Mesenchymal stem cell (in vitro differentiated cells and primary cell): ENCODE measurements around the gene PLA2G4B.

Source experiments
- DNase-seq: peaks from one replicate; pipeline ENCODE4 v3.0.0-alpha.2; 2013
- H2AFZ ChIP-seq: one replicate; pipeline ENCODE4 v1.6.1; 2013; ENCODE audit warnings: low read depth, mild to moderate bottlenecking, control low read depth, inconsistent platforms, low read length, moderate library complexity
- H2AK5ac ChIP-seq: 2 replicates; pipeline ENCODE4 v1.6.1; 2013; ENCODE audit warnings: low read length, moderate library complexity, mild to moderate bottlenecking, inconsistent platforms; ENCODE audit not compliant: severe bottlenecking
- H2BK120ac ChIP-seq: one replicate; pipeline ENCODE4 v1.6.1; 2013; ENCODE audit warnings: low read depth, mild to moderate bottlenecking, inconsistent platforms, low read length, moderate library complexity
- H2BK12ac ChIP-seq, 2 experiments: one replicate each; pipeline ENCODE4 v1.6.1; 2013; ENCODE audit warnings: inconsistent platforms in 2 of 2, low read length in 2 of 2, mild to moderate bottlenecking in 2 of 2, moderate library complexity in 2 of 2, control low read depth in 1 of 2
- H2BK15ac ChIP-seq: one replicate; pipeline ENCODE4 v1.6.1; 2013; ENCODE audit warnings: mild to moderate bottlenecking, low read depth, inconsistent platforms; ENCODE audit not compliant: poor library complexity, severe bottlenecking
- H2BK5ac ChIP-seq: 2 replicates; pipeline ENCODE4 v1.6.1; 2013; ENCODE audit warnings: low read depth, mild to moderate bottlenecking, low read length, control low read depth, inconsistent platforms; ENCODE audit not compliant: poor library complexity, severe bottlenecking
- H3K14ac ChIP-seq, 2 experiments: one replicate each; pipeline ENCODE4 v1.6.1; 2013; ENCODE audit warnings: inconsistent platforms in 2 of 2, low read length in 2 of 2, control low read depth in 1 of 2, mild to moderate bottlenecking in 1 of 2, moderate library complexity in 1 of 2
- H3K18ac ChIP-seq, 2 experiments: one replicate each; pipeline ENCODE4 v1.6.1; 2013; ENCODE audit warnings: inconsistent platforms in 2 of 2, low read length in 2 of 2, control low read depth in 1 of 2, low read depth in 1 of 2, mild to moderate bottlenecking in 1 of 2
- H3K23ac ChIP-seq, 2 experiments: one replicate each; pipeline ENCODE4 v1.6.1; 2013; ENCODE audit warnings: inconsistent platforms in 2 of 2, low read length in 2 of 2, mild to moderate bottlenecking in 2 of 2, moderate library complexity in 2 of 2, control low read depth in 1 of 2
- H3K27ac ChIP-seq: 2 replicates; pipeline ENCODE4 v1.5.1; 2013; ENCODE audit warnings: mild to moderate bottlenecking, moderate library complexity, low read length, control low read depth, inconsistent platforms; ENCODE audit not compliant: poor library complexity, severe bottlenecking
- H3K27me3 ChIP-seq, 2 experiments: 2 replicates each; pipeline versions ENCODE4 v1.6.1 to v1.7.0; 2013; ENCODE audit warnings: low read length in 2 of 2, mild to moderate bottlenecking in 2 of 2, moderate library complexity in 2 of 2, control low read depth in 1 of 2, inconsistent platforms in 1 of 2; ENCODE audit not compliant: control insufficient read depth in 1 of 2, insufficient read depth in 1 of 2
- H3K36me3 ChIP-seq, 2 experiments: 2 replicates each; pipeline versions ENCODE4 v1.6.1 to v1.7.0; 2013; ENCODE audit warnings: low read length in 2 of 2, control low read depth in 1 of 2, inconsistent platforms in 1 of 2, low read depth in 1 of 2, mild to moderate bottlenecking in 1 of 2; ENCODE audit not compliant: insufficient read depth in 2 of 2, control insufficient read depth in 1 of 2
- H3K4ac ChIP-seq, 2 experiments: one replicate each; pipeline ENCODE4 v1.6.1; 2013; ENCODE audit warnings: inconsistent platforms in 2 of 2, low read length in 2 of 2, mild to moderate bottlenecking in 2 of 2, moderate library complexity in 2 of 2, control low read depth in 1 of 2, low read depth in 1 of 2
- H3K4me1 ChIP-seq: 2 replicates; pipeline ENCODE4 v1.6.1; 2013; ENCODE audit warnings: low read depth, low read length, control low read depth; ENCODE audit not compliant: control insufficient read depth, insufficient read depth
- H3K4me2 ChIP-seq: 2 replicates; pipeline ENCODE4 v1.6.1; 2013; ENCODE audit warnings: low read length, mild to moderate bottlenecking, inconsistent platforms; ENCODE audit not compliant: poor library complexity, severe bottlenecking
- H3K4me3 ChIP-seq, 2 experiments: 2 replicates each; pipeline versions ENCODE4 v1.5.1 to v1.7.0; 2013; ENCODE audit warnings: low read length in 2 of 2, mild to moderate bottlenecking in 2 of 2, control low read depth in 1 of 2, low read depth in 1 of 2; ENCODE audit not compliant: insufficient read depth in 1 of 2
- H3K79me1 ChIP-seq: replicated peaks from 2 replicates; pipeline ENCODE4 v1.6.1; 2013; ENCODE audit warnings: mild to moderate bottlenecking, control low read depth, low read length, inconsistent platforms; ENCODE audit not compliant: poor library complexity, severe bottlenecking
- H3K9ac ChIP-seq: 2 replicates; pipeline ENCODE4 v1.7.0; 2013; ENCODE audit warnings: mild to moderate bottlenecking, low read length, moderate library complexity
- H3K9me3 ChIP-seq: 2 replicates; pipeline ENCODE4 v1.7.0; 2013; ENCODE audit warnings: mild to moderate bottlenecking, low read length; ENCODE audit not compliant: control insufficient read depth
- H4K8ac ChIP-seq: one replicate; pipeline ENCODE4 v1.6.1; 2013; ENCODE audit warnings: inconsistent platforms, mild to moderate bottlenecking, low read length, moderate library complexity
- H4K91ac ChIP-seq: one replicate; pipeline ENCODE4 v1.6.1; 2013; ENCODE audit warnings: mild to moderate bottlenecking, low read length, inconsistent platforms
- WGBS: methylation state at CpG from one replicate; pipeline ENCODE4 v1.1.7; 2013; ENCODE audit warnings: mixed read lengths; 5-methylcytosine and 5-hydroxymethylcytosine counted together

Gene PLA2G4B

DNA sequence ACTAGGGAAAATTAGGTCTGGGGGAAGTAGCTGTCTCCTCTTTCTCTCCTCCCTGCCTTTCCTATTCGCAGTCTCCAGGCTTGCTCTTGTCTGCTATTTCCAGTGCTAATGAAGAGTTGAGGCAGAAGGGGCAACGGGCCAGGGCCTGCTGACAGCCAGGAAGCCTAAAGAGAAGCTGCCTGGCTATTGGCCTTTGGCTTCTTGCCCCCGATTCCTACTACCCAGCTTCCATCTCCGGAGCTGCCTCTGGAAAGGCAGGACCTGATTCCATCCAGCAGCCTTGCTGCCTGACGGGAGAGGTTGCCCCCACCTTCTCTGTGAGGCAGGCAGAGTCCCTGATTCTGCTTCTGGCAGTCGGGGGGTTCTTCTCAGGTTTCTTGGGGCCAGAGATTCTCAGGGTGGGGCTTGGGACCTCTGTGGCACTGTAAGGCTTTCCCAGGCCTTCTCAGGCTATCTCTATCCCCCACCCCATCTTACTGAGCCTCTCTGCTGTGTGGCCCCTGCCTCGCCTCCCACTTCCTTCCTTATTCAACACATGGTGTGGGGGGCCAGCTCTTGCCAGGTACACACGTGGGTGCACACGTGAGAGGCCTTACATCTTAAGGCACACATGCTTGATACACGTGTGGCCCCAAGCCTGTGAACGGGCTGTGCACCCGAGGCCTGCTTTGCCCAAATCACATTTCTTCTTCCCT is 29.0 kb upstream of the PLA2G4B start:
- peak overlapping the region; percentile 33 for H3K9ac ChIP-seq
- H4K8ac ChIP-seq, result no peak overlapping the region
- no peak overlapping the region for H3K4me3 ChIP-seq
- no peaks in the 10 kb centered on the region for H3K9me3 ChIP-seq
- 91% methylated on average over 12 of the region's 12 CpGs for WGBS
- no peak overlapping the region for H2AK5ac ChIP-seq
- no peak overlapping the region for H2BK120ac ChIP-seq
- no peak overlapping the region for H2AFZ ChIP-seq
- no peak overlapping the region for H2BK15ac ChIP-seq
- H3K79me1 ChIP-seq, result peaks cover 38% of the 10 kb centered on the region
- H3K23ac ChIP-seq, result no peak overlapping the region
- H2BK5ac ChIP-seq, result no peak overlapping the region
- H3K36me3 ChIP-seq, result peaks cover 40 to 41% of the 10 kb centered on the region in 2 experiments
- H3K27me3 ChIP-seq, result no peaks in the 10 kb centered on the region
- DNase-seq, result no peak
- H3K18ac ChIP-seq, result no peak overlapping the region
- H3K4ac ChIP-seq, result no peak overlapping the region
- peak overlapping the region in 1 of 2 experiments; percentile 41 for H3K14ac ChIP-seq
- no peak overlapping the region for H2BK12ac ChIP-seq
- no peak overlapping the region for H3K27ac ChIP-seq
- H4K91ac ChIP-seq, result no peak overlapping the region
- H3K4me1 ChIP-seq, result peaks cover 11% of the 10 kb centered on the region
- no peak overlapping the region for H3K4me2 ChIP-seq

DNA sequence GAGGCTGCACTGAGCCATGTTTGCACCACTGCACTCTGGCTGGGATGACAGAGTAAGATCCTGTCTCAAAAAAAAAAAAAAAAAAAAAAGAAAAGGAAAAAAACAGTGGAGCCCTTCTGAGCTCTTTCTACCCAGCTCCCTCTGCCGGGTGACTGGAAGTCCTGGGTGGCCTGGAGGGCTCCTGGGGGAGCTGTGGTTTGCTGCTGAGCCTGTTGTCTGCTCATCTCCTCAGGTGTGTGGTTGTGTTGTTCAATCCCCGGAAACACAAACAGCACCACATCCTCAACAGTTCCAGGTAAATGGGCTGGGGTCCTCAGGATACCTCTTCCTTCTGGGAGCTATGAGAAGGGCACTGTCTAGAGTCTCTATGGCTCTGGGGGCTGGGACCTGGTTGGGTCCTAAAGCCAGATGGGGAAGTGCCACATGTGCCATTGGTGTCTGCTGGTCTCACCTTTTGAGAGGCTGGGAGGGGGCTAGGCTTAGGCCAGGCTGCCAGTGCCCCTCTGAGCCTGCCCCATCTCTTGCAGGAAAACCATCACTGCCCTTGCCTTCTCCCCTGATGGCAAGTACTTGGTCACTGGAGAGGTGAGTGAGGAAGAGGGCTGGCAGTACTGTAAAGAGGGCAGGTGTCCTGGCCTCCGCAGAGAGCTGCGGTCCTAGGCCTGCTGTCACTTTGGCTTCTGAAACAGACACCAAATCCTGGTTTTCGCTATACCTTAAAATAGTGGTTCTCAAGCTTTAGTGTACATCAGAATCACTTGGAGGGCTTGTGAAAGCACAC is 27.8 kb upstream of the PLA2G4B start:
- Histone ChIP-seq H3K14ac (no peak overlapping the region), H3K18ac (no peak overlapping the region), H2BK15ac (no peak overlapping the region), H3K9me3 (no peaks in the 10 kb centered on the region), H3K4ac (no peak overlapping the region), H2BK5ac (no peak overlapping the region), H2AFZ (no peak overlapping the region), H3K4me1 (peaks cover 9% of the 10 kb centered on the region), H2BK120ac (no peak overlapping the region), H3K4me2 (no peak overlapping the region), H4K91ac (no peak overlapping the region), H3K23ac (no peak overlapping the region), H3K27me3 (no peaks in the 10 kb centered on the region), H3K9ac (peak overlapping the region; percentile 7), H3K36me3 (peaks cover 44 to 49% of the 10 kb centered on the region in 2 experiments), H3K79me1 (peaks cover 35% of the 10 kb centered on the region), H3K27ac (no peak overlapping the region), H4K8ac (no peak overlapping the region), H2BK12ac (no peak overlapping the region), H2AK5ac (no peak overlapping the region), H3K4me3 (no peak overlapping the region)
- WGBS, result 100% methylated on average over 3 of the region's 5 CpGs
- peak; percentile 36 for DNase-seq

GRCh38 chr15:41811432-41812195 is 27.0 kb upstream of the PLA2G4B start:
- Histone ChIP-seq H3K4me3 (no peak overlapping the region), H3K27ac (no peak overlapping the region), H3K79me1 (peaks cover 28% of the 10 kb centered on the region), H3K9me3 (no peaks in the 10 kb centered on the region), H2BK5ac (no peak overlapping the region), H2BK12ac (no peak overlapping the region), H2AK5ac (no peak overlapping the region), H4K8ac (no peak overlapping the region), H3K14ac (no peak overlapping the region), H3K4me2 (no peak overlapping the region), H3K36me3 (peaks cover 44 to 51% of the 10 kb centered on the region in 2 experiments), H3K9ac (peak overlapping the region; percentile 7), H2BK15ac (no peak overlapping the region), H4K91ac (no peak overlapping the region), H3K4me1 (peaks cover 5% of the 10 kb centered on the region), H3K4ac (no peak overlapping the region), H2AFZ (no peak overlapping the region), H3K18ac (no peak overlapping the region), H3K23ac (no peak overlapping the region), H2BK120ac (no peak overlapping the region), H3K27me3 (no peaks in the 10 kb centered on the region)
- 62% methylated on average over 13 of the region's 18 CpGs for WGBS
- DNase-seq, result peak; percentile 85
